Stomach smooth muscle (tissue), 2 donors: Measurements from ENCODE around the gene SLC17A7.

ENCODE experiments used
- H3K27ac ChIP-seq: one replicate; pipeline ENCODE4 v1.7.0; 2013; ENCODE audit warnings: mild to moderate bottlenecking, low read length, inconsistent platforms
- H3K27me3 ChIP-seq, 2 donors: one replicate each; pipeline ENCODE4 v1.7.0; 2013; ENCODE audit warnings: low read length in 2 of 2; ENCODE audit not compliant: insufficient read depth in 2 of 2, control insufficient read depth in 1 of 2
- H3K36me3 ChIP-seq, 2 donors: one replicate each; pipeline ENCODE4 v1.7.0; 2013; ENCODE audit warnings: low read length in 2 of 2; ENCODE audit not compliant: control insufficient read depth in 2 of 2, insufficient read depth in 2 of 2
- H3K4me1 ChIP-seq: one replicate; pipeline ENCODE4 v1.7.0; 2013; ENCODE audit warnings: low read length; ENCODE audit not compliant: control insufficient read depth, insufficient read depth
- H3K4me3 ChIP-seq, 2 donors: one replicate each; pipeline ENCODE4 v1.7.0; 2013; ENCODE audit warnings: low read length in 2 of 2
- H3K9ac ChIP-seq, 2 donors: one replicate each; pipeline ENCODE4 v1.7.0; 2013; ENCODE audit warnings: low read length in 2 of 2, mild to moderate bottlenecking in 1 of 2
- H3K9me3 ChIP-seq, 2 donors: one replicate each; pipeline ENCODE4 v1.7.0; 2013; ENCODE audit warnings: low read length in 2 of 2; ENCODE audit not compliant: control insufficient read depth in 2 of 2
- donor health status: healthy.
- donor health status: Pancreatic carcinoma.

The SLC17A7 gene

GRCh38 chr19:49417088-49417487 is 24.2 kb downstream of the SLC17A7 start:
- Histone ChIP-seq H3K9ac (no peak overlapping the region), H3K4me3 (no peak overlapping the region), H3K4me1 (peaks cover 2% of the 10 kb centered on the region), H3K27ac (no peak overlapping the region), H3K27me3 (peaks cover 36 to 53% of the 10 kb centered on the region in 2 donors), H3K36me3 (no peaks in the 10 kb centered on the region), H3K9me3 (no peaks in the 10 kb centered on the region)

GRCh38 chr19:49415810-49416200 is 25.5 kb downstream of the SLC17A7 start:
- Histone ChIP-seq H3K9ac (no peak overlapping the region), H3K4me1 (no peaks in the 10 kb centered on the region), H3K9me3 (no peaks in the 10 kb centered on the region), H3K4me3 (no peak overlapping the region), H3K27ac (no peak overlapping the region), H3K27me3 (peaks cover 27 to 43% of the 10 kb centered on the region in 2 donors), H3K36me3 (no peaks in the 10 kb centered on the region)

DNA sequence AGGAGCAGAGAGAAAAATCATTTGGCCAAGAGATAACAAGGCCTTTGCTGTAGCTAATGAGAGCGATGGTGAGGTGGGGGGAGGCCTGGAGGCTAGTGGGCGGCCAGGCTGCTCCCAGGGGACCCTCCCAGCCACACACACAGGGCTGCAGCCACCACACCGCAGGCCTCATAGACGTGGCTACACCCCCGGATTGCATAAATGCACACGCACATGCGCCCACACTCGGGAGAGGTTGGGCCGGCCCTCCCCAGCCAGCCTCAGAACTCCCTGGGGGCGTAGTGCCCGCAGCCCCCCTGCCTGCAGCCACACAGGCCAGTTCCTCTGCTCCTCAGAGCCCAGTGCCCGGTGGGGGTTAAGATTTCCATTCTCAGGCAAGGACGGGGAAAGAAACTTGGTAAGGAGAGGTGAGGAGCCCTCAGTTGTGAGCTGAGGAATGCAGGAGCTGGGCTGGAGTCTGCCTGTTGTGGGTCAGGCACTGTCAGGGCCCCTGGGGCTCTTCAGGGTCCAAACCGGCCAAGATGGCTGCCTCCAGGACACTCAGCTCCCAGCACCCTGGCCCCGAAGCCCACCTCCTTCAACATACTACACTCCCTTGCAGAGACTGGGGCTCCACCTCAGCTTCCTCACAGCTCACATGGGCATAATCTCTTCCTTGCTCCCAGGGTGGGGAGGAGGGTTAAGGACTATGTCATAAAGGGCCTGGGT is 26.1 kb downstream of the SLC17A7 start:
- Histone ChIP-seq H3K27ac (no peak overlapping the region), H3K27me3 (peaks cover 23 to 42% of the 10 kb centered on the region in 2 donors), H3K9ac (no peak overlapping the region), H3K36me3 (no peaks in the 10 kb centered on the region), H3K4me3 (no peak overlapping the region), H3K4me1 (no peaks in the 10 kb centered on the region), H3K9me3 (no peaks in the 10 kb centered on the region)

DNA sequence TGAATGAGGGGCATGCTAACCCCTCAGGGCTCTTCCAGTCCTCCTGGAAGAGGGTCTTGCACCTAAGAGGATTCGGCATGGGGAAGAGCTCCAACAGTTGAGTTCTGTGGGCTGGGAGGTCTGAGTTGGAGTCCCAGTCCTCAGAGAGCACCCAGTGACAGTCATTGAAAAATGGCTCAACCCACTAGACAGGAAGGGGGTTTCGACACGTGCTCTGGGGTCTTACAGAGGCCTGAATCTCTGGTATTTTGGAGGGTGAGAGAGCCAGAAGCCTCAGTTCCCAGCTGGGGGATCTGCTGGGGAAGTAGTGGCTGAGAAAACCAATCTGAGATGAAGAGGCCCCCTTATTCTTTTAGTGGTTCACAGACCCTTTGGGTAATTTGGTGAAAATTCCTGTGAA is 27.1 kb downstream of the SLC17A7 start:
- no peaks in the 10 kb centered on the region for H3K9me3 ChIP-seq
- H3K27ac ChIP-seq, result no peak overlapping the region
- H3K9ac ChIP-seq, result no peak overlapping the region
- H3K36me3 ChIP-seq, result no peaks in the 10 kb centered on the region
- H3K4me3 ChIP-seq, result no peak overlapping the region
- peaks cover 16 to 36% of the 10 kb centered on the region in 2 donors for H3K27me3 ChIP-seq
- no peaks in the 10 kb centered on the region for H3K4me1 ChIP-seq

DNA sequence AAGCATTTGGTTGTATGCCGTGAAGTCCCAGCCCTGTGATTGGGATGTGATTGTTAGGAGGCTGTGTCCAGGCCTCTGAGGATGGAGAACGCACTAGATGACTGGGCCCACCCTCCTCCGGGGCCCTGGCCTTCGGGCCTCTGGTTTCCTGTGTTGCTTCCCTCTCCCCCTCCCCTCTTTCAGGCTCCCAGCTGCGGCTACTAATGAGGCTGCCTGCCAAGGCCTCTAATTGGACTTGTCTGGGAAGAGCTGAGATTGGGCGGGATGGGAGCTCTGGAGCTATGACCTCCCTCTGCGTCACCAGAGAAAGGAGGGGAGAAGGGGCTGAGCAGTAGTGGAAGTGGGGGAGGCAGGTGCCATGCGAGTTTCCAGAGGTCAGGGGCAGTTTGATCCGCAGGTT is 28.0 kb downstream of the SLC17A7 start:
- Histone ChIP-seq H3K9ac (no peak overlapping the region), H3K4me1 (no peaks in the 10 kb centered on the region), H3K27me3 (peaks cover 11 to 31% of the 10 kb centered on the region in 2 donors), H3K9me3 (no peaks in the 10 kb centered on the region), H3K27ac (no peak overlapping the region), H3K36me3 (no peaks in the 10 kb centered on the region), H3K4me3 (no peak overlapping the region)

DNA sequence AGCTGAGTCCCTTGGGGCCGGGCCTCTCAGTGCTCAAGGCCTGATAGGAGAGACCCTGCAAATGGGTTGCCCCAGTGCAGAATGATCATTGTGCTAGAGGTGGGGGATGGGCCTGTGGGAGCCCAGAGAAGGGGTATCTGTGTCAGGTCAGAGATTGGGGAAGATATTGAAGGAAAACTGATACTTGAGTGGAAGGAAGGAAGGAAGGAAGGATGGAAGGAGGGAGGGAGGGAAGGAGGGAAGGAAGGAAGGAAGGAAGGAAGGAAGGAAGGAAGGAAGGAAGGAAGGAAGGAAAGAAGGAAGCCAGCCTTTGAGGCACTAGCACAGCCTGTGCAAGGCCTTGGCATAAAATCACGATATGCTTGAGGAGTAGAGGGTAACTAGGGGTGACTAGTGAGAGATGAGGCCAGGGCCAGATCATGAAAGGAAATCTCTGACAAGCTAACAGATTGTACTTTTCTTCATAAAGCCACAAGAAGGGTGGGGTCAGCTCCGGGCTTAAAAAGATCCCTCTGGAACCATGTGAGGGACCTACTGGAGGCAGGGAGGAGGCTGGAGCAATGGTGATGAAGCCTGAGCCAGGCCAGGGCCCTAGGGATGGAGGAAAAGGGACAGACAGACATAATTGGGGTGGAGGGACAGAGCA is 29.5 kb downstream of the SLC17A7 start:
- H3K9me3 ChIP-seq, result no peaks in the 10 kb centered on the region
- no peak overlapping the region for H3K27ac ChIP-seq
- no peak overlapping the region for H3K4me3 ChIP-seq
- H3K36me3 ChIP-seq, result no peaks in the 10 kb centered on the region
- peaks cover 4 to 22% of the 10 kb centered on the region in 2 donors for H3K27me3 ChIP-seq
- no peaks in the 10 kb centered on the region for H3K4me1 ChIP-seq
- no peak overlapping the region for H3K9ac ChIP-seq

DNA sequence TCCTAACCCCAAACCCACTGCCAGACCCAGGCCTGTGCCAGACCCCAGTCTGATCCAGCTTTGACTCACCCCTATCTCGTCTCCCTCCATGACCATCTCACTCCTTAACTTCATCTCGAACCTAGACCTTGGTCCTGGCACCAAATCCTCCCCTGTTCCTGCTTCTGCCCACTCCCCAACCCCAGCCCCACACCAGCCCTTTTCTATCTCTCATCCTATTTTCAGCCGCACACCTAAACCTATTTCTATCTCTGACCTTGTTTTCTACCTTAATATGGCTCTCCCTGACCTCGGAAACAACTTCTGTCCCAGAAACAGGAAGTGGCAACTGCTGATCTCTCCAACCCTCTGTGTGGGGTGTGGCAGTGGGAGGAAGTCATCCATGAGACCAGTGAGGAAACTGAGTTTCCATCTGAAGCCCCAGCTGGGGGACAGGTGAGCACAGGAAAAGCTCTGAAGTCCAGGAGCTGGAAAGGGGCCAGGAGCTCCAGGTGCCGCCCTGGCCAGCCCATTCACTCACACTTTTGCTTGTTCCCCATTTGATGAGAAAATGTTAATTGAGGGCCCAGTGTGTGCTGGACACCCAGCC is 31.8 kb downstream of the SLC17A7 start:
- H3K4me3 ChIP-seq, result no peak overlapping the region

GRCh38 chr19:49408816-49409440 is 32.4 kb downstream of the SLC17A7 start:
- Histone ChIP-seq H3K9ac (no peak overlapping the region), H3K27ac (no peak overlapping the region), H3K4me3 (no peak overlapping the region), H3K36me3 (no peaks in the 10 kb centered on the region), H3K9me3 (no peaks in the 10 kb centered on the region), H3K4me1 (no peaks in the 10 kb centered on the region), H3K27me3 (peaks cover 4 to 10% of the 10 kb centered on the region in 2 donors)

More for the DNA sequence above, 31.8 kb downstream of the SLC17A7 start:
- no peaks in the 10 kb centered on the region for H3K9me3 ChIP-seq
- H3K4me1 ChIP-seq, result no peaks in the 10 kb centered on the region
- no peak overlapping the region for H3K27ac ChIP-seq
- no peaks in the 10 kb centered on the region for H3K36me3 ChIP-seq
- H3K27me3 ChIP-seq, result peaks cover 6 to 10% of the 10 kb centered on the region in 2 donors
- H3K9ac ChIP-seq, result no peak overlapping the region

- Histone ChIP-seq H3K9me3 (no peaks in the 10 kb centered on the region), H3K4me3 (no peak overlapping the region), H3K36me3 (no peaks in the 10 kb centered on the region), H3K9ac (no peak overlapping the region), H3K27ac (no peak overlapping the region), H3K4me1 (no peaks in the 10 kb centered on the region), H3K27me3 (peaks cover 4 to 9% of the 10 kb centered on the region in 2 donors)
These were observed 33.8 kb downstream of the SLC17A7 start for GRCh38 chr19:49407482-49408015.

GRCh38 chr19:49407079-49407478 is 34.2 kb downstream of the SLC17A7 start:
- Histone ChIP-seq H3K4me3 (no peak overlapping the region), H3K27ac (no peak overlapping the region), H3K9ac (no peak overlapping the region), H3K9me3 (no peaks in the 10 kb centered on the region), H3K27me3 (peaks cover 4 to 5% of the 10 kb centered on the region in 2 donors), H3K4me1 (no peaks in the 10 kb centered on the region), H3K36me3 (no peaks in the 10 kb centered on the region)
